ENCODE results near the gene PI4KB. TPM values are rescaled to one million over a fixed set of nuclear protein-coding genes. Genes with fewer than 3 reads are reported as not detected.
A peak's percentile ranks its signal among the peaks of the same experiment; 100 is the strongest.

The PI4KB gene
- total RNA-seq, 1 experiment from 2014 or later = 50.7 TPM

GRCh38 chr1:151336556-151336955 lies 9.3 kb upstream of the PI4KB start:
- no peak for DNase-seq
- H3K9me3 Mint-ChIP-seq (ENCODE audit: low read depth, unreplicated experiment) = no peaks in the 10 kb centered on the region
- no peak for TF ChIP-seq CTCF (IDR thresholded peaks at IDR 0.05; ENCODE audit: unreplicated experiment)
- no peaks in the 10 kb centered on the region for H3K27me3 Mint-ChIP-seq (ENCODE audit: unreplicated experiment)
- CTCF ChIA-PET = interaction anchor here (0.6 kb wide), 1 partner anchor 397 kb away, joined by 3 read pairs; no protein-coding TSS in a partner anchor
- peaks cover 5% of the 10 kb centered on the region for H3K36me3 Mint-ChIP-seq (ENCODE audit: insufficient read depth, unreplicated experiment)
- no TSS peak for BruUV-seq (replicated peaks)
- no peak overlapping the region for H3K4me3 Mint-ChIP-seq (ENCODE audit: low read depth, unreplicated experiment)
- H3K27ac Mint-ChIP-seq (ENCODE audit: unreplicated experiment) = no peak overlapping the region
- intact Hi-C loops (cut with micrococcal nuclease; ENCODE audit: unreplicated experiment) = no loop called here
- no peaks in the 10 kb centered on the region for H3K4me1 Mint-ChIP-seq (ENCODE audit: low read depth, unreplicated experiment)

- H3K27ac Mint-ChIP-seq (ENCODE audit: unreplicated experiment) = no peak overlapping the region
- H3K36me3 Mint-ChIP-seq (ENCODE audit: insufficient read depth, unreplicated experiment) = peaks cover 5% of the 10 kb centered on the region
- H3K4me1 Mint-ChIP-seq (ENCODE audit: low read depth, unreplicated experiment) = no peaks in the 10 kb centered on the region
- H3K27me3 Mint-ChIP-seq (ENCODE audit: unreplicated experiment) = no peaks in the 10 kb centered on the region
- BruUV-seq (replicated peaks) = no TSS peak
- H3K4me3 Mint-ChIP-seq (ENCODE audit: low read depth, unreplicated experiment) = no peak overlapping the region
- intact Hi-C loops (cut with micrococcal nuclease; ENCODE audit: unreplicated experiment) = no loop called here
- TF ChIP-seq CTCF (IDR thresholded peaks at IDR 0.05; ENCODE audit: unreplicated experiment) = no peak
- no peaks in the 10 kb centered on the region for H3K9me3 Mint-ChIP-seq (ENCODE audit: low read depth, unreplicated experiment)
- DNase-seq = no peak
- CTCF ChIA-PET = no interaction called here
These were observed 7.6 kb upstream of the PI4KB start for GRCh38 chr1:151334822-151335221.

- H3K4me1 Mint-ChIP-seq (ENCODE audit: low read depth, unreplicated experiment) = peaks cover 14% of the 10 kb centered on the region
- H3K36me3 Mint-ChIP-seq (ENCODE audit: insufficient read depth, unreplicated experiment) = peaks cover 40% of the 10 kb centered on the region
- no TSS peak for BruUV-seq (replicated peaks)
These were observed 873 bp upstream of the PI4KB start for GRCh38 chr1:151327903-151328674.

GRCh38 chr1:151326619-151327222 lies 495 bp downstream of the PI4KB start:
- BruUV-seq (replicated peaks) = no TSS peak
- intact Hi-C loops (cut with micrococcal nuclease; ENCODE audit: unreplicated experiment) = no loop called here
- CTCF ChIA-PET = interaction anchor here (0.7 to 2.6 kb wide), 7 partner anchors 10 to 1150 kb away, joined by 3 to 22 read pairs (median 3); partner anchors contain the start of gene PSMB4
- Mint-ChIP-seq H3K36me3 (ENCODE audit: insufficient read depth, unreplicated experiment) (peaks cover 41% of the 10 kb centered on the region), H3K27ac (ENCODE audit: unreplicated experiment) (peak overlapping the region; percentile 92), H3K4me3 (ENCODE audit: low read depth, unreplicated experiment) (peak overlapping the region; percentile 90), H3K27me3 (ENCODE audit: unreplicated experiment) (no peaks in the 10 kb centered on the region), H3K9me3 (ENCODE audit: low read depth, unreplicated experiment) (no peaks in the 10 kb centered on the region), H3K4me1 (ENCODE audit: low read depth, unreplicated experiment) (peaks cover 14% of the 10 kb centered on the region)
- DNase-seq = peak; percentile 41
- TF ChIP-seq CTCF (IDR thresholded peaks at IDR 0.05; ENCODE audit: unreplicated experiment) = no peak

More at GRCh38 chr1:151327903-151328674, 873 bp upstream of the PI4KB start:
- peak; percentile 15 for DNase-seq
- intact Hi-C loops (cut with micrococcal nuclease; ENCODE audit: unreplicated experiment) = no loop called here
- Mint-ChIP-seq H3K9me3 (ENCODE audit: low read depth, unreplicated experiment) (no peaks in the 10 kb centered on the region), H3K4me3 (ENCODE audit: low read depth, unreplicated experiment) (peak overlapping the region; percentile 90), H3K27me3 (ENCODE audit: unreplicated experiment) (no peaks in the 10 kb centered on the region), H3K27ac (ENCODE audit: unreplicated experiment) (peak overlapping the region; percentile 92)
- no peak for TF ChIP-seq CTCF (IDR thresholded peaks at IDR 0.05; ENCODE audit: unreplicated experiment)
- CTCF ChIA-PET = interaction anchor here (0.6 to 2.6 kb wide), 11 partner anchors 13 to 131 kb away, joined by 3 to 22 read pairs (median 5); partner anchors contain the start of genes PSMB4 and SELENBP1
